Chondrocyte (in vitro differentiated cells): ENCODE results near the gene MAP3K20. TPM values are rescaled to one million over a fixed set of nuclear protein-coding genes. Genes with fewer than 3 reads are reported as not detected.
A peak's percentile ranks its signal among the peaks of the same experiment; 100 is the strongest.

ENCODE experiments used
- DNase-seq: peaks from one replicate; pipeline ENCODE4 v3.0.0; 2021; ENCODE audit warnings: mixed read lengths, low spot score
- H3K27ac Mint-ChIP-seq: one replicate; pipeline ENCODE4 v1.8.0; 2021; ENCODE audit warnings: mild to moderate bottlenecking, moderate library complexity, mixed read lengths; ENCODE audit not compliant: unreplicated experiment
- H3K27me3 Mint-ChIP-seq: 2 replicates; pipeline ENCODE4 v1.8.0; 2021; ENCODE audit warnings: low read depth, mixed read lengths
- H3K36me3 Mint-ChIP-seq: 2 replicates; pipeline ENCODE4 v1.8.0; 2021; ENCODE audit warnings: low read depth, mixed read lengths
- H3K4me1 Mint-ChIP-seq: 2 replicates; pipeline ENCODE4 v1.8.0; 2021; ENCODE audit warnings: low read depth, mild to moderate bottlenecking, mixed read lengths
- H3K4me3 Mint-ChIP-seq: one replicate; pipeline ENCODE4 v1.8.0; 2021; ENCODE audit warnings: mild to moderate bottlenecking, moderate library complexity, mixed read lengths; ENCODE audit not compliant: unreplicated experiment
- H3K9me3 Mint-ChIP-seq: 2 replicates; pipeline ENCODE4 v1.8.0; 2021; ENCODE audit warnings: low read depth, mixed read lengths
- total RNA-seq: library from RNA; stranded (reverse); gene quantifications from 3 replicates; pipeline ENCODE4 v1.2.1, GENCODE V29; 2021
- TF ChIP-seq, protein P1 (sequence below): fragments of 200-600 bp; sonication (generic); IDR thresholded peaks from 2 replicates; pipeline ENCODE4 v1.5.0; 2021; ENCODE audit warnings: antibody characterized with exemption, mild to moderate bottlenecking, moderate library complexity

MAP3K20 gene
- total RNA-seq, 1 donor from 2014 or later = 68.5 TPM

DNA sequence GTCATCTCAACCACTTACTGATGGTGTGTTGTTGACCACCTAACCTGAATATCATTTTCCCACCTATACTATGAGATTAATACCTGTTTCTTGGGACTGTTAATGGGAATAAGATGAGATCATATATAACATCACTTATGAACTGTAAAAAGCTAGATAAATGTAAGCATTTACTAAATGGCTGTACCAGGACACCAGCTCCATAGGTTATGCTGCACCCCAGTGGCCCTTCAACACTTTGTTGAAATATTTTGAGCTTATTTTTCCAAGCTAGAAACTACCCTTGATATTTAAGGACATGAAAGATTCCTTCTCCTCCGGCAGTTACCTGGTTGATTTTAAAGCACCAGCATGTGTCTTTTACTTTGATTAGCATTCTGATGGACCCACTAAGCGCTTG lies 141.0 kb downstream of the MAP3K20 start:
- no peaks in the 10 kb centered on the region for H3K9me3 Mint-ChIP-seq
- H3K4me3 Mint-ChIP-seq = no peak overlapping the region
- TF ChIP-seq, protein P1, sequence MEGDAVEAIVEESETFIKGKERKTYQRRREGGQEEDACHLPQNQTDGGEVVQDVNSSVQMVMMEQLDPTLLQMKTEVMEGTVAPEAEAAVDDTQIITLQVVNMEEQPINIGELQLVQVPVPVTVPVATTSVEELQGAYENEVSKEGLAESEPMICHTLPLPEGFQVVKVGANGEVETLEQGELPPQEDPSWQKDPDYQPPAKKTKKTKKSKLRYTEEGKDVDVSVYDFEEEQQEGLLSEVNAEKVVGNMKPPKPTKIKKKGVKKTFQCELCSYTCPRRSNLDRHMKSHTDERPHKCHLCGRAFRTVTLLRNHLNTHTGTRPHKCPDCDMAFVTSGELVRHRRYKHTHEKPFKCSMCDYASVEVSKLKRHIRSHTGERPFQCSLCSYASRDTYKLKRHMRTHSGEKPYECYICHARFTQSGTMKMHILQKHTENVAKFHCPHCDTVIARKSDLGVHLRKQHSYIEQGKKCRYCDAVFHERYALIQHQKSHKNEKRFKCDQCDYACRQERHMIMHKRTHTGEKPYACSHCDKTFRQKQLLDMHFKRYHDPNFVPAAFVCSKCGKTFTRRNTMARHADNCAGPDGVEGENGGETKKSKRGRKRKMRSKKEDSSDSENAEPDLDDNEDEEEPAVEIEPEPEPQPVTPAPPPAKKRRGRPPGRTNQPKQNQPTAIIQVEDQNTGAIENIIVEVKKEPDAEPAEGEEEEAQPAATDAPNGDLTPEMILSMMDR = peak; percentile 52
- H3K36me3 Mint-ChIP-seq = peaks cover 7% of the 10 kb centered on the region
- H3K4me1 Mint-ChIP-seq = peaks cover 27% of the 10 kb centered on the region
- no peaks in the 10 kb centered on the region for H3K27me3 Mint-ChIP-seq
- no peak overlapping the region for H3K27ac Mint-ChIP-seq
- DNase-seq = no peak

DNA sequence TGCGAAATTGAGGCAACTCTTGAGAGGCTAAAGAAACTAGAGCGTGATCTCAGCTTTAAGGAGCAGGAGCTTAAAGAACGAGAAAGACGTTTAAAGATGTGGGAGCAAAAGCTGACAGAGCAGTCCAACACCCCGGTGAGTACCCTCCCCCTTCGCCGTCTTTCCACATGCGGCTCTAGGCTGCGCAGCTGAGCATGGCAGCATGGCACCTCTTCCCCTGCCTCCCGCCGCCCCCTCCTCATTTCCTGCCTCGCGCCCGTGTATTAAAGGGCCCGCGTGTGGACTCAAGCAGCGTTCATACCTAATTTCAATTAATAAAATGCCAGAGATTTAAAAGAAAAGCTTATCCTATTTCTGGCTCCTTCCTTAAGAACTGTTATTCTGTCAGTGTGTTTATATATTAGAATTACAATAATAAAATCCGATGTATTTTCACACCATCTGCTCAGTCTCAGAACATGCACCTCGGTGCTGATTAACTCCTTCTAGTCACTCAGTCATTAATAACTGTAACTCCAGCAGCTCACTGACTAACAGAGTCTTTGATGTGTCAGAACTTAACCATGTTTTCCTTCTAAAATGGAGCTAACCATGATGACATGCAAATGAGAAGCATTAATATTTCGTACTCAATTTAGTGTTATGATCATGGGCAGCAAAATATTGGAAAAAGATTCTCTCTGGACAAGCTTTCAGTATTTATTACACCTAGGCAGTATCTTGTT lies 141.6 kb downstream of the MAP3K20 start:
- Mint-ChIP-seq H3K36me3 (peaks cover 5% of the 10 kb centered on the region), H3K27ac (no peak overlapping the region), H3K4me1 (peaks cover 27% of the 10 kb centered on the region), H3K27me3 (no peaks in the 10 kb centered on the region), H3K4me3 (peak overlapping the region; percentile 3), H3K9me3 (no peaks in the 10 kb centered on the region)
- DNase-seq = no peak
- TF ChIP-seq, protein P1 = no peak

DNA sequence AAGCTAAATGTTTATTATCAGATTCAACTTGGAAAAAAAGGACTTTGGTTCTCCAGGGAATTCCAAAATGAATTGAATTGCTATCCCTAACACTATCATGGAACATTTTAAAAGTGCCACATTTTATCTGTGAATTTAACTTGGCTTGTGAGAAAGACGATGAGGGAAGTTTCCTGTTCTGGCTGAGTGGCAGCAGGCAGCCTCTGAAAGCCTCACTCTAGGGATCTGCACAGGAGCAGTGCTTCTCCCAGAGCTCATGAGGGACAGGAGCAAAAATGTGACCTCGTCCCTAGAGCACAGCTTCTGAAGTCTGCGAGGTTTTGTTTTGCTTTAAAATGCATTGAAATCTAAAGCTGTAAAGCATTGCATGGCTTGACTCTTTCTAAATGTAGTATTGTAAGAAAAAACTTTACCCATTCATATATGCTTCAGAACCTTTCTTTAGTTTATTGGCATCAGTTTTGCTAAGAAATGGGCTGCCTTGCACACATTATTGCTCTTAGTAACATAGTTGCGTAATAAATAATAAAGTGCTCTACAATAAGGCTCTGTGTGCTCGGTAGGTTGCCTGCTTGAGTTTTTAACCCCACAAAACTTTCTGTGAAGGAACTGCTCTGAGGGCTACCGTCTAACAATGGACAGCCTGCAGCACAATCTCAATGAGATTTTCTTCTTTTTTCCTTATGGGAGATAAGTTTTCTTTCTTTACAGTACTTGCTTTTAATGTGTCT lies 142.8 kb downstream of the MAP3K20 start:
- Mint-ChIP-seq H3K36me3 (peaks cover 5% of the 10 kb centered on the region), H3K27me3 (no peaks in the 10 kb centered on the region), H3K27ac (peak overlapping the region; percentile 35), H3K4me3 (peak overlapping the region; percentile 26), H3K4me1 (peaks cover 27% of the 10 kb centered on the region), H3K9me3 (no peaks in the 10 kb centered on the region)
- DNase-seq = no peak
- TF ChIP-seq, protein P1 = no peak

DNA sequence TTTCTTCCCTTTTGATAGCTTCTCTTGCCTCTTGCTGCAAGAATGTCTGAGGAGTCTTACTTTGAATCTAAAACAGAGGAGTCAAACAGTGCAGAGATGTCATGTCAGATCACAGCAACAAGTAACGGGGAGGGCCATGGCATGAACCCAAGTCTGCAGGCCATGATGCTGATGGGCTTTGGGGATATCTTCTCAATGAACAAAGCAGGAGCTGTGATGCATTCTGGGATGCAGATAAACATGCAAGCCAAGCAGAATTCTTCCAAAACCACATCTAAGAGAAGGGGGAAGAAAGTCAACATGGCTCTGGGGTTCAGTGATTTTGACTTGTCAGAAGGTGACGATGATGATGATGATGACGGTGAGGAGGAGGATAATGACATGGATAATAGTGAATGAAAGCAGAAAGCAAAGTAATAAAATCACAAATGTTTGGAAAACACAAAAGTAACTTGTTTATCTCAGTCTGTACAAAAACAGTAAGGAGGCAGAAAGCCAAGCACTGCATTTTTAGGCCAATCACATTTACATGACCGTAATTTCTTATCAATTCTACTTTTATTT lies 145.6 kb downstream of the MAP3K20 start:
- H3K36me3 Mint-ChIP-seq = peaks cover 5% of the 10 kb centered on the region
- peaks cover 26% of the 10 kb centered on the region for H3K4me1 Mint-ChIP-seq
- H3K9me3 Mint-ChIP-seq = no peaks in the 10 kb centered on the region
- H3K27me3 Mint-ChIP-seq = no peaks in the 10 kb centered on the region
- no peak overlapping the region for H3K4me3 Mint-ChIP-seq
- TF ChIP-seq, protein P1 = no peak
- no peak overlapping the region for H3K27ac Mint-ChIP-seq
- no peak for DNase-seq

DNA sequence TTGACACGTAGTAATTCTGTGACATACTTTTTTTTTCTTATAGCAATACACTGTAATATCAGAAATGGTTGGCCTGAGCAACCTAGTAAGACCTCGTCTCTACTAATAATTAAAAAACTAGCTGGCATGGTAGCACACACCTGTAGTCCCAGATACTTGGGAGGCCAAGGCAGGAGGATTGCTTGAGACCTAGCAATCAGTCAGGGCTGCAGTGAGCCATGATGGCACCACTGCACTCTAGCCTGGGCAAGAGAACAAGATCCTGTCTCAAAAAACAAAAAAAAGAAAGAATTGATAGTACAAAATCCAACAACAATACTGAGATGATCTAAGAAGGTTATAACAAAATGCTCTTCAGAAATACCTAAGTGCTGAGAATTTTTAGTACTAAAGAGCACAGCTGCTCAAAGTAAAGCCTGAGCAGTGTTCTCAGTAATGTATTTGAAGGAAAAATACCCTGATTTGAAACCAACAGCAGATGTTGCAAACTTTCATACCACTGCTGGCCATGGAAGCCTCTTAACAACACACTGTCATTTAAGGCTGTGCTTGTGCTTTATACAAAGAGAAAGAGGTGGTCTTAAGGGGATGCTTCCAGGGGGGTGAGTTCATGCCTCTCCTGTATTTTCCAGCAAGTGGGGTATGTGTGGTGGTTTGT lies 146.4 kb downstream of the MAP3K20 start:
- Mint-ChIP-seq H3K27me3 (no peaks in the 10 kb centered on the region), H3K36me3 (peaks cover 5% of the 10 kb centered on the region), H3K9me3 (no peaks in the 10 kb centered on the region), H3K4me3 (no peak overlapping the region), H3K27ac (no peak overlapping the region), H3K4me1 (peaks cover 21% of the 10 kb centered on the region)
- TF ChIP-seq, protein P1 = no peak
- no peak for DNase-seq
